ENCODE data around the gene TBC1D7.

Gene TBC1D7

GRCh38 chr6:13360671-13361540, 32.6 kb upstream of the TBC1D7 start:
- Histone ChIP-seq H3K9me3 (replicated peaks in 1 of 11) (peaks cover 0 to 9% (median 0%) of the 10 kb centered on the region in 11 experiments; a peak in 3 of 22 replicates), H3K27me3 (no peaks in the 10 kb centered on the region), H3K4me1 (peaks cover 16 to 39% (median 29%) of the 10 kb centered on the region in 10 experiments), H3K9ac (no peak overlapping the region), H4K20me1 (no peaks in the 10 kb centered on the region), H3K4me3 (no peak overlapping the region), H3K36me3 (peaks cover 10 to 27% (median 19%) of the 10 kb centered on the region in 11 experiments; a peak in 19 of 22 replicates), H3K27ac (no peak overlapping the region), H3K4me2 (peak overlapping the region in 7 of 11 experiments; percentile 2 to 54 (median 25); a peak in 10 of 22 replicates)
- TF ChIP-seq Cebpa-rat (IDR thresholded peaks at IDR 0.05) = no peak

- Histone ChIP-seq H3K4me3 (no peak overlapping the region), H3K9me3 (replicated peaks in 1 of 11) (no peaks in the 10 kb centered on the region), H3K4me1 (peaks cover 33 to 55% (median 46%) of the 10 kb centered on the region in 10 experiments), H3K4me2 (peak overlapping the region in 3 of 11 experiments; percentile 4 to 18 (median 6); a peak in 3 of 22 replicates), H3K36me3 (peaks cover 0 to 12% (median 4%) of the 10 kb centered on the region in 11 experiments; a peak in 10 of 22 replicates), H3K27me3 (no peaks in the 10 kb centered on the region), H4K20me1 (no peaks in the 10 kb centered on the region), H3K9ac (no peak overlapping the region), H3K27ac (no peak overlapping the region)
- no peak for TF ChIP-seq Cebpa-rat (IDR thresholded peaks at IDR 0.05)
Observed at GRCh38 chr6:13359287-13359686, 30.9 kb upstream of the TBC1D7 start.

- H3K4me2 ChIP-seq = no peak overlapping the region; a peak in 1 of 22 replicates
- TF ChIP-seq Cebpa-rat (IDR thresholded peaks at IDR 0.05) = no peak
- no peak overlapping the region for H3K4me3 ChIP-seq
- no peak overlapping the region for H3K9ac ChIP-seq
- peaks cover 0 to 6% (median 0%) of the 10 kb centered on the region in 11 experiments; a peak in 5 of 22 replicates for H3K36me3 ChIP-seq
- no peaks in the 10 kb centered on the region for H4K20me1 ChIP-seq
- H3K27ac ChIP-seq = no peak overlapping the region
- no peaks in the 10 kb centered on the region for H3K27me3 ChIP-seq
- peaks cover 40 to 57% (median 49%) of the 10 kb centered on the region in 10 experiments for H3K4me1 ChIP-seq
- H3K9me3 ChIP-seq (replicated peaks in 1 of 11) = no peaks in the 10 kb centered on the region
Observed at GRCh38 chr6:13358511-13358910, 30.2 kb upstream of the TBC1D7 start.

GRCh38 chr6:13357551-13358075, 29.3 kb upstream of the TBC1D7 start:
- H3K27me3 ChIP-seq = no peaks in the 10 kb centered on the region
- peaks cover 0 to 3% (median 0%) of the 10 kb centered on the region in 11 experiments; a peak in 3 of 22 replicates for H3K36me3 ChIP-seq
- H3K4me1 ChIP-seq = peaks cover 40 to 57% (median 49%) of the 10 kb centered on the region in 10 experiments
- no peak overlapping the region for H3K27ac ChIP-seq
- peak overlapping the region in 3 of 11 experiments; percentile 71 to 82 (median 75); a peak in 8 of 22 replicates for H3K4me2 ChIP-seq
- no peak overlapping the region for H3K4me3 ChIP-seq
- no peak overlapping the region for H3K9ac ChIP-seq
- no peak for TF ChIP-seq Cebpa-rat (IDR thresholded peaks at IDR 0.05)
- no peaks in the 10 kb centered on the region for H4K20me1 ChIP-seq
- H3K9me3 ChIP-seq (replicated peaks in 1 of 11) = no peaks in the 10 kb centered on the region

- H3K9ac ChIP-seq = no peak overlapping the region
Observed at GRCh38 chr6:13355999-13356785, 27.9 kb upstream of the TBC1D7 start.

GRCh38 chr6:13355043-13355945, 27.0 kb upstream of the TBC1D7 start:
- Histone ChIP-seq H3K9me3 (replicated peaks in 1 of 11) (no peaks in the 10 kb centered on the region), H4K20me1 (no peaks in the 10 kb centered on the region), H3K4me1 (peaks cover 31 to 57% (median 41%) of the 10 kb centered on the region in 10 experiments), H3K27me3 (no peaks in the 10 kb centered on the region), H3K36me3 (no peaks in the 10 kb centered on the region; a peak in 1 of 22 replicates), H3K27ac (no peak overlapping the region), H3K9ac (no peak overlapping the region), H3K4me3 (no peak overlapping the region; a peak in 1 of 20 replicates), H3K4me2 (peak overlapping the region; percentile 52 to 82 (median 67))
- no peak for TF ChIP-seq Cebpa-rat (IDR thresholded peaks at IDR 0.05)

More at GRCh38 chr6:13355999-13356785, 27.9 kb upstream of the TBC1D7 start:
- no peak for TF ChIP-seq Cebpa-rat (IDR thresholded peaks at IDR 0.05)
- H3K9me3 ChIP-seq (replicated peaks in 1 of 11) = no peaks in the 10 kb centered on the region
- H3K4me2 ChIP-seq = peak overlapping the region; percentile 31 to 82 (median 67); a peak in 21 of 22 replicates
- no peaks in the 10 kb centered on the region for H3K27me3 ChIP-seq
- H3K27ac ChIP-seq = 0 out of 22 replicates have a peak overlapping the region, but pooled peaks of 1 of the 11 experiments have one; percentile 5
- H4K20me1 ChIP-seq = no peaks in the 10 kb centered on the region
- no peak overlapping the region for H3K4me3 ChIP-seq
- H3K36me3 ChIP-seq = peaks cover 0 to 1% (median 0%) of the 10 kb centered on the region in 11 experiments; a peak in 1 of 22 replicates
- peaks cover 40 to 57% (median 48%) of the 10 kb centered on the region in 10 experiments for H3K4me1 ChIP-seq

- H3K4me2 ChIP-seq = peak overlapping the region in 10 of 11 experiments; percentile 44 to 82 (median 68); a peak in 16 of 22 replicates
Observed at GRCh38 chr6:13354331-13355042, 26.1 kb upstream of the TBC1D7 start.

More at GRCh38 chr6:13354331-13355042, 26.1 kb upstream of the TBC1D7 start:
- no peak overlapping the region for H3K9ac ChIP-seq
- no peak for TF ChIP-seq Cebpa-rat (IDR thresholded peaks at IDR 0.05)
- H3K4me3 ChIP-seq = no peak overlapping the region
- no peaks in the 10 kb centered on the region; a peak in 1 of 22 replicates for H3K36me3 ChIP-seq
- no peak overlapping the region for H3K27ac ChIP-seq
- no peaks in the 10 kb centered on the region for H4K20me1 ChIP-seq
- peaks cover 31 to 50% (median 38%) of the 10 kb centered on the region in 10 experiments for H3K4me1 ChIP-seq
- H3K27me3 ChIP-seq = no peaks in the 10 kb centered on the region
- H3K9me3 ChIP-seq (replicated peaks in 1 of 11) = no peaks in the 10 kb centered on the region
